ENCODE measurements around the gene KIF2A. TPM values are rescaled to one million over a fixed set of nuclear protein-coding genes. Genes with fewer than 3 reads are reported as not detected.

KIF2A gene
- total RNA-seq, 1 donor from 2014 or later, result 53.4 TPM

DNA sequence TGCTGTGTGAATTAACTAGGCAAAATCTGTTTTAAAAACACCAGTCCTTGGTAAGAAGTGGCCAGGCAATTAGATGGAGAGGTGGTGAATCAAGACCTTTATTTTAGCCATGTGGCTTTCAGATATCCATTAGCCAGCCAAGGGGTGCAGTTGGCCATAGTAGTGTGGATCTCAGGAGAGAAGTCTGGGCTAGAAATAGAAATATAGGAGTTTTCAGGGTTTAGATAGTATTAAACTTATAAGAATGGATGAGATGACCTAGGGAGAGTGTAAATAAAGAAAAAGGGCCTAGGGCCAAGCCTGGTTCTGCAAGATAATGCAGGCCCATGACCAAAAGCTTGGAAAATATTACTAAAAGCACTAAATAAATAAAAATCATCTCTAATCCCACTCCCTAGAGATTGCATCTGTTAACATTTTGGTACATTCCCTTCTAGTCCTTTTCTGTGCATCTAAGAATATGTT is 40.3 kb upstream of the KIF2A start:
- TF ChIP-seq, protein P1, sequence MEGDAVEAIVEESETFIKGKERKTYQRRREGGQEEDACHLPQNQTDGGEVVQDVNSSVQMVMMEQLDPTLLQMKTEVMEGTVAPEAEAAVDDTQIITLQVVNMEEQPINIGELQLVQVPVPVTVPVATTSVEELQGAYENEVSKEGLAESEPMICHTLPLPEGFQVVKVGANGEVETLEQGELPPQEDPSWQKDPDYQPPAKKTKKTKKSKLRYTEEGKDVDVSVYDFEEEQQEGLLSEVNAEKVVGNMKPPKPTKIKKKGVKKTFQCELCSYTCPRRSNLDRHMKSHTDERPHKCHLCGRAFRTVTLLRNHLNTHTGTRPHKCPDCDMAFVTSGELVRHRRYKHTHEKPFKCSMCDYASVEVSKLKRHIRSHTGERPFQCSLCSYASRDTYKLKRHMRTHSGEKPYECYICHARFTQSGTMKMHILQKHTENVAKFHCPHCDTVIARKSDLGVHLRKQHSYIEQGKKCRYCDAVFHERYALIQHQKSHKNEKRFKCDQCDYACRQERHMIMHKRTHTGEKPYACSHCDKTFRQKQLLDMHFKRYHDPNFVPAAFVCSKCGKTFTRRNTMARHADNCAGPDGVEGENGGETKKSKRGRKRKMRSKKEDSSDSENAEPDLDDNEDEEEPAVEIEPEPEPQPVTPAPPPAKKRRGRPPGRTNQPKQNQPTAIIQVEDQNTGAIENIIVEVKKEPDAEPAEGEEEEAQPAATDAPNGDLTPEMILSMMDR (IDR thresholded peaks at IDR 0.05; ENCODE audit: insufficient read depth, low read length, poor library complexity, severe bottlenecking), result no peak
- Histone ChIP-seq H3K36me3 (ENCODE audit: control insufficient read depth, insufficient read depth, low read length) (no peaks in the 10 kb centered on the region), H3K4me3 (ENCODE audit: low read depth, low read length) (no peak overlapping the region), H3K27me3 (ENCODE audit: control insufficient read depth, insufficient read depth, low read length) (no peaks in the 10 kb centered on the region)
- no peak for DNase-seq (ENCODE audit: low read depth)

DNA sequence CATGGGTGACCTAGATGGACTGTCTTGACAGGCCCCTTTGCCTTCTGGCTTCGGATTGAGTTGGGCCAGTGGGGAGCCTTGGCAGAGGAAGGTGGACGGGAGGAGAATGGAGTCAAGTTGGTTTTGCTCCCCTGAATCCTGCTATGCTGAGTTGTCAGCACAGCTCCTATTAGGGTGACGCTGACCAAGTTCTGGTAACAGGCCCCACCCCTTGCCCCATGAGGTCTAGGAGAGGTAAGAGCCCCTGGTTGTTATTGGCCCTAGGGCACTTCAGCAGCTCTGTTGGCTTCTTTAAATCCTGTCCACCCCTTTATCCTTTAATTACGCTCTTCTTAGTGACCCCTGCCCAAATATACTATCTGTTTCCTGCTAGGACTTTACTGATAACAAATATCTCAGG is 39.4 kb upstream of the KIF2A start:
- TF ChIP-seq, protein P1 (IDR thresholded peaks at IDR 0.05; ENCODE audit: insufficient read depth, low read length, poor library complexity, severe bottlenecking), result no peak
- H3K27me3 ChIP-seq (ENCODE audit: control insufficient read depth, insufficient read depth, low read length), result no peaks in the 10 kb centered on the region
- no peaks in the 10 kb centered on the region for H3K36me3 ChIP-seq (ENCODE audit: control insufficient read depth, insufficient read depth, low read length)
- DNase-seq (ENCODE audit: low read depth), result no peak
- no peak overlapping the region for H3K4me3 ChIP-seq (ENCODE audit: low read depth, low read length)

DNA sequence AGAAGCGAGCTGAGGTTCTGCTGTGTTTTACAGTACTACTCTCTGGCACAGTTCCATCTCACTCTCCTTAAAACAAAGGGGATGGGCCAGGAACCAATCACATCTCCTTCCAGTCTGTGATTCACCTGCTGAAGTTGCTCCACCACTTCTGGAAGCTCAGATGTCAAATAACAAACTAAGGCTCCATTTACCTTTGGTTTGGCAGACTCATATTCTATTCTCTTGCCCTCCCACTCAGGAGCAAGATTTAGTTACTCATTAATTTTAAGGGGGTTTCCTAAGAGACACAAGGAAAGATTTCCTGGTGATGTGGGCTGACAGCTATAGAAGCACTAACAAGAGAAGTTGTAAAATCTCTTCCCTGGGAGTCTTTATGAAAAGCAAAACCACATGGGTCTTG is 37.8 kb upstream of the KIF2A start:
- Histone ChIP-seq H3K27me3 (ENCODE audit: control insufficient read depth, insufficient read depth, low read length) (no peaks in the 10 kb centered on the region), H3K4me3 (ENCODE audit: low read depth, low read length) (no peak overlapping the region), H3K36me3 (ENCODE audit: control insufficient read depth, insufficient read depth, low read length) (no peaks in the 10 kb centered on the region)
- TF ChIP-seq, protein P1 (IDR thresholded peaks at IDR 0.05; ENCODE audit: insufficient read depth, low read length, poor library complexity, severe bottlenecking), result no peak
- DNase-seq (ENCODE audit: low read depth), result peak; percentile 99

GRCh38 chr5:62268792-62269191 is 37.2 kb upstream of the KIF2A start:
- Histone ChIP-seq H3K27me3 (ENCODE audit: control insufficient read depth, insufficient read depth, low read length) (no peaks in the 10 kb centered on the region), H3K36me3 (ENCODE audit: control insufficient read depth, insufficient read depth, low read length) (no peaks in the 10 kb centered on the region), H3K4me3 (ENCODE audit: low read depth, low read length) (no peak overlapping the region)
- TF ChIP-seq, protein P1 (IDR thresholded peaks at IDR 0.05; ENCODE audit: insufficient read depth, low read length, poor library complexity, severe bottlenecking), result no peak
- no peak for DNase-seq (ENCODE audit: low read depth)

DNA sequence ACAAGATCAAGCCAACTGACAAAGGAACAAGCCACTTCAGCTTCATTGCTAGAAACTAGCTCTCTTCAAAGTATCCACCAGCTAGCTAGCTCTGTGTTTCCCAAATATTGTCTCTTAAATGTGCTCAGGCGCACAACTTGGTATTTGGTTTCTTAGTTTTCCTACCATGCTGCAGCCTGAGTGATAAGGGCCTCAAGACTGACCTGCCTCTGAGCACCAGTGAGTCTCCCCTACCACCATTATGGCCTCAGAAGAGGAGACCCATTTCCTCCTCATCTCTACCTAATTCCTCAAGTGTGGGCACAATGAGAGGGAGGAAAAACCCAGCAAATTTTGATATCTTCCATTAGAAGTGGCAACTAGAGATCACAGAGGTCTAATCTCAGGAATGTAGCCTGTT is 34.6 kb upstream of the KIF2A start:
- no peak for DNase-seq (ENCODE audit: low read depth)
- Histone ChIP-seq H3K27me3 (ENCODE audit: control insufficient read depth, insufficient read depth, low read length) (no peaks in the 10 kb centered on the region), H3K36me3 (ENCODE audit: control insufficient read depth, insufficient read depth, low read length) (no peaks in the 10 kb centered on the region), H3K4me3 (ENCODE audit: low read depth, low read length) (no peak overlapping the region)
- TF ChIP-seq, protein P1 (IDR thresholded peaks at IDR 0.05; ENCODE audit: insufficient read depth, low read length, poor library complexity, severe bottlenecking), result no peak

DNA sequence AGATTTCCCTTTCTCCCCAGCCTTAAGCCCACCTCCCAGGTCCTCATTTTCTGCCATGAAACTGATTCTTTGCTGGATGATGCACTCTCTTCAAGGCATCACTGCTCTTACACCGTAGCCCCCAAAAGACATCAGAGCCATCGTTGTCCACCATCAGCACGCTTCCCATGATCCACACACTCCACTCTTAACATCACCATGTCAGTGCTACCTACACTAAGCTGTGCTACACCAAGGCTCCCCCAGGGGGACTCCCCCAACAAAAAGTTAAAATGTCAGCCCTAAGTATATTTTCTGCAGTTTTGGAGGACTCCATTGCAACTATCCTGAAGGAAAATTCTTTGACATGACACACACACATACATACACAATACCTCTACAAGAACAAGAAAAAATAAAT is 34.1 kb upstream of the KIF2A start:
- H3K4me3 ChIP-seq (ENCODE audit: low read depth, low read length), result no peak overlapping the region
- no peaks in the 10 kb centered on the region for H3K36me3 ChIP-seq (ENCODE audit: control insufficient read depth, insufficient read depth, low read length)
- DNase-seq (ENCODE audit: low read depth), result no peak
- H3K27me3 ChIP-seq (ENCODE audit: control insufficient read depth, insufficient read depth, low read length), result no peaks in the 10 kb centered on the region
- TF ChIP-seq, protein P1 (IDR thresholded peaks at IDR 0.05; ENCODE audit: insufficient read depth, low read length, poor library complexity, severe bottlenecking), result no peak

Data from kidney epithelial cell (primary cell).